HUES6 (cell line): ENCODE results near the gene EPC1.

ENCODE experiments used
- H3K27ac ChIP-seq: 2 replicates; pipeline ENCODE4 v1.7.0; 2013; ENCODE audit warnings: low read depth, mild to moderate bottlenecking, low read length, inconsistent platforms
- H3K27me3 ChIP-seq: 2 replicates; pipeline ENCODE4 v1.6.1; 2013; ENCODE audit warnings: low read length; ENCODE audit not compliant: control insufficient read depth, insufficient read depth
- H3K36me3 ChIP-seq: 2 replicates; pipeline ENCODE4 v1.6.1; 2013; ENCODE audit warnings: low read length; ENCODE audit not compliant: control insufficient read depth, insufficient read depth
- H3K4me1 ChIP-seq: 2 replicates; pipeline ENCODE4 v1.6.1; 2013; ENCODE audit warnings: low read length; ENCODE audit not compliant: control insufficient read depth, insufficient read depth
- H3K4me3 ChIP-seq: 2 replicates; pipeline ENCODE4 v1.5.1; 2013; ENCODE audit warnings: low read depth, low read length
- H3K9ac ChIP-seq: one replicate; pipeline ENCODE4 v1.6.1; 2013; ENCODE audit warnings: mild to moderate bottlenecking, low read length
- H3K9me3 ChIP-seq: 2 replicates; pipeline ENCODE4 v1.6.1; 2013; ENCODE audit warnings: low read depth, low read length; ENCODE audit not compliant: control insufficient read depth, insufficient read depth

Gene EPC1

GRCh38 chr10:32378363-32379317 is 31.7 kb upstream of the EPC1 start:
- Histone ChIP-seq H3K9ac (peak overlapping the region; percentile 59), H3K27ac (peak overlapping the region; percentile 68; the same call in 1 of the 2 replicates), H3K27me3 (no peaks in the 10 kb centered on the region), H3K36me3 (no peaks in the 10 kb centered on the region), H3K4me1 (peaks cover 8% of the 10 kb centered on the region), H3K4me3 (peak overlapping the region; percentile 71), H3K9me3 (no peaks in the 10 kb centered on the region)

DNA sequence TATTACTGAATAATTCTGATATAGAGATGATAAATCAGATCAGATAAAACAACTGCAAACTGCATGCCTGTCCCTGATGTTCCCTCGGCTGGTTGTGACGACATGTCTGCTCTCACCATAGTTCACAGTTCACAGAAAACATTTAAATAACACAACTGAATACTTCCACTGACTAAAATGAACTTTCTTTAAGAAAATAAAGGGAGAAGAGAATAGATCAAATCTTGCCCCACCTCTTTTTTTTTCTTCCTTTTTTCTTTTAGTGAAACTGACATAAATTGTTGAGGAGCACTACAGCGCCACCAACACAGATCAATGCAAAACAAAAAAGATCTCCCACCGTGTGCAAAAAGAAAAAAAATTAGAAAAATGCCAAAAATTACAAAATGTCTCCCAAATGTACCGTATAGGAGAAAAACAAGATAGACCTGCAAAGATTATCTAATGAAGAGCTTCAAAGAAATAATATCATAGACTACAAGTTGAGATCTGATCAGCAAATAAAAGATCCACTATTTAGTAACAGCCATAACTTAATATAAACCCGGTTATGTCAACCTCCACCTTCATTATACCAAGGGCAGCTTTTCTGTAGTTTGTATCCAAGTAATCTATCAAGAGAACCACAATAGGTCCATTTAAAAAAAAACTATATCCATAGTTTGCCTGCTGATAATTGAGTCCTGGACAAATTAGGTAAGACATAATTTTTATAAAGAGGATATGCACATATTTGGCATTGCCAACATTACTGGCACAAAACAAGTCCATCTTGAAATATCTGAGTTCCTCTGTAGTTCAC is 30.7 kb upstream of the EPC1 start:
- H3K4me3 ChIP-seq = peak overlapping the region; percentile 71
- H3K36me3 ChIP-seq = no peaks in the 10 kb centered on the region
- peaks cover 8% of the 10 kb centered on the region for H3K4me1 ChIP-seq
- H3K27ac ChIP-seq = no peak overlapping the region
- H3K9me3 ChIP-seq = no peaks in the 10 kb centered on the region
- no peaks in the 10 kb centered on the region for H3K27me3 ChIP-seq
- peak overlapping the region; percentile 49 for H3K9ac ChIP-seq

DNA sequence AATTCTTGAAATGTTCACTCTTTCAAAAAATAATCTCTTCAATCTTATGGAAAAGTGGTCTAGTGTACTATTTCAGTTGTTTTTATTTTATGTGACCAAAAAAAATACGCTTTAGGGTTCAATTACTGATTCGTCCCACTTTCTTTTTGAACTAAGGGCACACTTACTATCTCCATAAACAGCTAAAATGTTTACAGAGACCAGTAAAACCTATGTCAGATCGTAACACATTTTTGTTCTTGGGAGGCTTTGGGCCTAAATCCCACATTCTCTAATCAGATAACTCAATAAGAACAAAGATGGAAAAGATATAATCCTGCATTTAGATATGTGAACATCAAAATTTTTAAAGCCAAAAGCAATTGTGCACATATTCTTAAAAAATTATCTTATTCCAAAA is 29.8 kb upstream of the EPC1 start:
- H3K36me3 ChIP-seq = no peaks in the 10 kb centered on the region
- peaks cover 8% of the 10 kb centered on the region for H3K4me1 ChIP-seq
- H3K27ac ChIP-seq = no peak overlapping the region
- H3K4me3 ChIP-seq = peak overlapping the region; percentile 71
- H3K9me3 ChIP-seq = no peaks in the 10 kb centered on the region
- peak overlapping the region; percentile 36 for H3K9ac ChIP-seq
- H3K27me3 ChIP-seq = no peaks in the 10 kb centered on the region

GRCh38 chr10:32376097-32376496 is 29.1 kb upstream of the EPC1 start:
- no peaks in the 10 kb centered on the region for H3K9me3 ChIP-seq
- no peak overlapping the region for H3K9ac ChIP-seq
- H3K27ac ChIP-seq = no peak overlapping the region
- no peaks in the 10 kb centered on the region for H3K27me3 ChIP-seq
- H3K4me3 ChIP-seq = peak overlapping the region; percentile 71; the same call in 1 of the 2 replicates
- H3K36me3 ChIP-seq = no peaks in the 10 kb centered on the region
- H3K4me1 ChIP-seq = peaks cover 8% of the 10 kb centered on the region

DNA sequence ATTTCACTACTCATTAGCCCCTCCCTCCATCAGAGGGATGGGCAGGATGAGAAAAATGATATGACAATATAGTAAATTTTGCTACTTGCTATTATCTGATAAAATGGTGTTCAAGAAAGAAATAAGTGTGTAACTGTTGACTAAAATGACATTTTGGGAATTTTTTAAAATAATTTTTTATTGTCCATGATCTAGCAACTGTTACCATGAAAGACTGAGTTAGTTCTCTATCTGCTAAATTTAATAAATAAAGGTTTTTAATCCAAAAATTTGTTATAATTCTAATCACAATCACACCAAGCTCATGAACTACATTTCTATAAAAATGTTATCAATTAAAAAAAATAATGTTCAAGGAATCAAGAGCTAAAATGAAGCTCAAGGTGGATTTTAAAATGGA is 28.7 kb upstream of the EPC1 start:
- Histone ChIP-seq H3K36me3 (no peaks in the 10 kb centered on the region), H3K27ac (no peak overlapping the region), H3K4me1 (peaks cover 8% of the 10 kb centered on the region), H3K27me3 (no peaks in the 10 kb centered on the region), H3K9me3 (no peaks in the 10 kb centered on the region), H3K9ac (no peak overlapping the region), H3K4me3 (no peak overlapping the region)

- Histone ChIP-seq H3K9me3 (no peaks in the 10 kb centered on the region), H3K27ac (no peak overlapping the region), H3K4me1 (no peaks in the 10 kb centered on the region), H3K27me3 (no peaks in the 10 kb centered on the region), H3K4me3 (no peak overlapping the region), H3K36me3 (no peaks in the 10 kb centered on the region), H3K9ac (no peak overlapping the region)
Measured at GRCh38 chr10:32374605-32375004, 27.6 kb upstream of the EPC1 start.

GRCh38 chr10:32373496-32373895 is 26.5 kb upstream of the EPC1 start:
- Histone ChIP-seq H3K4me1 (no peaks in the 10 kb centered on the region), H3K27me3 (no peaks in the 10 kb centered on the region), H3K9ac (no peak overlapping the region), H3K27ac (no peak overlapping the region), H3K36me3 (no peaks in the 10 kb centered on the region), H3K4me3 (no peak overlapping the region), H3K9me3 (no peaks in the 10 kb centered on the region)

DNA sequence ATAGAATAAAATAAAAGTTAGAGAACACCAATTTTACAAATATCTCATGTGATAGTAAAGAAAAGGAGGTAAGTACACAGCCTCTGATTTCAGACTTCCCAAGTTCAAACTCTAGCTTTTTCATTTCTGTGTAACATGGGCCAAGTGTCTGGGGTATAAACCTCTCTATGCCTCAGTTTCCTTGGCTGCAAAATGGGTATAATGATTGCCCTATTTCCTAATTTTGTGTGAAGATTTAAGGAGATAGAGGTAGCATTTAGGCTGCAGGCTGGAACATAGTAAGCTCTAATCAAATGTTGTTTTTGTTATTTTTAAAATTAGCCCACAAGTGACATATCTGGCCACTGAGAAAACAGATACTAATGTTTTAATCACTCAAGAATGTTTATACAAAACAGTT is 26.1 kb upstream of the EPC1 start:
- Histone ChIP-seq H3K4me1 (no peaks in the 10 kb centered on the region), H3K9ac (no peak overlapping the region)

GRCh38 chr10:32372000-32372875 is 25.3 kb upstream of the EPC1 start:
- Histone ChIP-seq H3K9me3 (no peaks in the 10 kb centered on the region), H3K4me3 (no peak overlapping the region), H3K27ac (no peak overlapping the region), H3K9ac (no peak overlapping the region), H3K4me1 (no peaks in the 10 kb centered on the region), H3K36me3 (no peaks in the 10 kb centered on the region), H3K27me3 (no peaks in the 10 kb centered on the region)

More for the DNA sequence above, 26.1 kb upstream of the EPC1 start:
- H3K27me3 ChIP-seq = no peaks in the 10 kb centered on the region
- H3K27ac ChIP-seq = no peak overlapping the region
- no peaks in the 10 kb centered on the region for H3K9me3 ChIP-seq
- no peaks in the 10 kb centered on the region for H3K36me3 ChIP-seq
- no peak overlapping the region for H3K4me3 ChIP-seq

DNA sequence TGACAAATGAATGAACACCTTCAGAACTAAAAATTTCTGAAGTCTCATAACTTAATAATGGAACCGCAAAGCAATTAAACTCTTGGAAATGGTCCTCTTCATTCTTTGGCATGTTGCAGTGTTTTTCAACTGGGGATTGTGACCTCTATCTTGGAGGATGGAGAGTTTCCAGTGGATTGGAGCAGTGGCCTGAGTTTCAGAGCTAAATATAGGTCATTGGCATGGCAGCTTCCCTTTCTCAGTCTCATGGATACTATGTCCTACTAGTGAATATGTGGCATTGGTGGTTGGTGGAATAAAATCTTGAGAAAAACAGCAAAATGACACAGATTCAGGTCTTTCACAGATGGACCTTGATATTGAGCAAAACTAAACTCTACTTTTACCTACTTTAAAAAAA is 24.1 kb upstream of the EPC1 start:
- H3K4me3 ChIP-seq = no peak overlapping the region

More for the DNA sequence above, 24.1 kb upstream of the EPC1 start:
- Histone ChIP-seq H3K27me3 (no peaks in the 10 kb centered on the region), H3K9ac (no peak overlapping the region), H3K36me3 (no peaks in the 10 kb centered on the region), H3K27ac (no peak overlapping the region), H3K4me1 (no peaks in the 10 kb centered on the region), H3K9me3 (no peaks in the 10 kb centered on the region)
